NOMO-1 (cell line): Measurements from ENCODE around the gene LPIN2.
"Not testable (repeated sequence)": the region's sequence is repeated elsewhere in the genome, so short reads cannot be mapped to it uniquely, and the experiment has no call there.

ENCODE experiments used
- DNase-seq, 2 experiments: peaks; one replicate each; lab custom pipeline; 2025; ENCODE audit not compliant: unreplicated experiment in 2 of 2; lab: John Stamatoyannopoulos, UW

LPIN2 gene

DNA sequence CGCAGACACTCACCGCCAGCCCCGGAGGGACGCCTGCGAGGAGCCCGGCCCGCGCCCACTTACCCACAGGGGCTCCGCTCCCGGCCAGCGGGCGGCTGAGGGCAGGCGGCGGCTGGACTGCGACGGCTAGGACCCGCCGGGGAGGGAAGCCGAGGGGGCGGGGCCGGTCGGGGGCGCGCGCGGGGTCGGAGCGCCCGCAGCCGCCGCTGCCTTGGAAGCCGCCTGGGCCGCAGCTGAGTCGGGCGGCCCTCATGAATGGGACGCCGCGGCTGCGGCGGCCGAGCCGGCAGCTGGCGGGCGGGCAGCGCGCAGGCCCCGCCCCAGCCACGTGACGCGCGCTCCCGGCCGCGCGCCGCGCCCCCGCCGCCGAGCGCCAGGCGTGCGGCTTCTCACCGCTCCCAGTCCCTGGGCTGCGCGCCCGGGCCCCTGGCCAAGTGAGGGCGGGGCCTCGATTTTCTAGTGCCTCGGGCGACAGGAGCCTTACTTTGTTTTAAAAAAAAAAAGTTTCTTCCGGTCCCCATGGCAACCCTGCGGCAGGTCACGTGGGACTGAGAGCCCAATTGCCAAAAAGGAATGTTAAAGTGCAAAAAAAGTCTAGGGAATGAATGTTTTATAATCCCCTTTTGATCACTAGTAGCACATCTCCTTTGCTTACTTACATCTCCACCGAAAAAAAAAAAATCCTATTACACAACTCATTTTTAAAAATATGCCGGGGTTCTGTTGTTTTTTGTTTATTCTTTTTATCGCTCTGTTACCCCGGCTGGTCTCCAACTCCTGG, at the start of gene LPIN2:
TSS of gene LPIN2 (minus strand) at position 121 of the 781 bp plus-strand sequence. CDS start 52,304 bp downstream, outside the sequence.
- peak; percentile 95 to 97 for DNase-seq

- no peak for DNase-seq
Observed at GRCh38 chr18:3061581-3062312, 48.8 kb upstream of the LPIN2 start.

GRCh38 chr18:3060667-3061580, 48.0 kb upstream of the LPIN2 start:
- no peak for DNase-seq

- DNase-seq, result no peak
Observed at GRCh38 chr18:3059272-3059671, 46.3 kb upstream of the LPIN2 start.

DNA sequence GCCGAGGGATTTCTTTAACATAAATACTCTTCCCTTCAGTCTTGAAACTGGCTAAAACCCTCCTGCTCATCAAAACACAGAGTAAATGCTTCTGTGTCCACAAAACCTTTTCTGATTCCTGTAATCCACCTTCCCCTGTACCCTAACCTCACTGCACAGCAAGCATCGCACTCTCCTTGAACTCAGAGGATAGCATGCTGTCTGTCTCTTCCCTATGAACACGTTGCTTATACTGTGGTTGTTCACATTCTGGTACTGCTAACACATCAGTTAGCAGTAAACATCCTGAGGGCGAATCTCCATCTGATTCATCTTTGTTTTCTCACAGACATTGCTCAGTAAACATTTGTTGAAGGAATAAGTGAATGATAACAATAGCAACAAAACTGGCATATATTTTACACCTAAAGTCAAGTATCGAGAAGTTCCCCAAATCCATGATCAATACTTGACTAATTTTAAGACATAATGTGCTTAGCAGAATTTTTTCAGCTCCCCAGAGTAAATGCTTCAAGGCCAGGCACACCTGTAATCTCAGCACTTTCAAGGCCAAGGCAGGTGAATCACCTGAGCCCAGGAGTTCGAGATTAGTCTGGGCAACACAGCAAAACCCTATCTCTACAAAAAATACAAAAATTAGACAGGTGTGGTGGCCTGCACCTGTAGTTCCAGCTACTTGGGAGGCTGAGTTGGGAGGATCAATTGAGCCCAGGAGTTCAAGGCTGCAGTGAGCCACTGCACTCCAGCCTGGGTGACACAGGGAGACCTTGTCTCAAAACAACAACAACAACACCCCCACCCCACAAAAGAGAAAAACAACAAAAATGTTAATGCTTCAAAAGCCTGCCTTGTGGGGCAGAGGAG, 45.6 kb upstream of the LPIN2 start:
- no peak for DNase-seq

- no peak for DNase-seq
Observed at GRCh38 chr18:3057526-3057925, 44.6 kb upstream of the LPIN2 start.

DNA sequence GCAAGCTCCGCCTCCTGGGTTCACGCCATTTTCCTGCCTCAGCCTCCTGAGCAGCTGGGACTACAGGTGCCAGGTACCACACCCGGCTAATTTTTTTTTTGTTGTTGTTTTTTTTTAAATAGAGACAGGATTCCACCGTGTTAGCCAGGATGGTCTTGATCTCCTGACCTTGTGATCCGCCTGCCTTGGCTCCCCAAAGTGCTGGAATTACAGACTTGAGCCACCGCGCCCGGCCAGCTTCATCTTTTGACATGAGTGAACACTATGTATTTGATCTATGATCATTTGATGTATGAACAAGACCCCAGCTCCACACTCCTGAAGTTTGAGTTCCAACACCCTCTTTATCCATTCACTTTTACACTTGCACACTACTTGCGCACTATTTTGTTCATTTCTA, 43.4 kb upstream of the LPIN2 start:
- DNase-seq, result no peak

DNA sequence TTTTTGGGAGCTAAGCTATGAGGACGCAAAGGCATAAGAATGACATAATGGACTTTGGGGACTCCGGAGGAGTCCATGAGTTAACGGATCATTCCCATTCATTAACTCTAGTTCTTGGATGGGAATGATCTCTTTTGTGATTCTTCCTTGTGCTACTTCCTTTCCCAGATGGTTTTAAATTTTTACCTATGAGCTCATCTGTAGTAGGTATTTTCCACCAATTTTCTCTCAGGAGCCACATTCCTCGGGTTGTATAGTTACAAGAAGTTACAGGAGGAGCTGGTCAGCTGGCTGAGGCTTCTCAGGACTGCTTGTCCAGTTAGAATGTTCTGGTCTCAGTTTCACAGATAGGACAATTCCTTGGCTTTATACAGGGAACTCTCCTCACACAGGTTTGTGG, 42.9 kb upstream of the LPIN2 start:
- no peak for DNase-seq

GRCh38 chr18:3055186-3055728, 42.3 kb upstream of the LPIN2 start:
- no peak for DNase-seq

DNA sequence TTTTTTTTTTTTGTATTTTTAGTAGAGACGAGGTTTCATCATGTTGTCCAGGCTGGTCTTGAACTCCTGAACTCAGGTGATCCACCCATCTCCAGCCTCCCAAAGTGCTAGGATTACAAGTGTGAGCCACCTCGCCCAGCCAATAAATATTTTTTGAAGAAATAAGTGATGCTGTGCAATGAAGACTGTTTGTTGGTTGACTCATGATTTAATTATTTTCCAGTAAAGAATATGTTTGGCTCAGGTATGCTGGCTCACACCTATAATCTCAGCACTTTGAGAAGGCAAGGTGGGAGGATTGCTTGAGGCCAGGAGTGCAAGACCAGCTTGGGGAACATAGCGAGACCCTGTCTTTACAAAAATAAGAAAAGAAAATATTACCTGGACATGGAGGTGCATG, 41.8 kb upstream of the LPIN2 start:
- no peak for DNase-seq

DNA sequence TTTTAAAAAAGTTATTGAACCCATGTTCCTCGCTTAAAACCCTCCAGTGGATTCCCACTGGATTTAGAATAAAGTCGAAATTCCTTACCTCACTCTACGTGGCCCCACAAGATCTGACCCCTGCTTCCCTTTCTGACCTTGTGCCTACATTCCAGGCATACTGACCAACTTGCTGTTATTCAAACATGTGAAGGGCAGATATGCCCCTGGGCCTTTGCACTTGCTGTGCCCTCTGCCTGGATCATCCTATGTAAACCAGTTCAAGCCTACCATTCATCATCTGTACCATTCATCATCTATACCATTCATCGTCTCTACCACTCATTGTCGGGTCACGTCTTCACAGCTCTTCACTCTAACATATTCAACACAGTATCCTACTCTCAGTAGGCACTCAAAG, 41.3 kb upstream of the LPIN2 start:
- DNase-seq, result no peak

- no peak for DNase-seq
Observed at GRCh38 chr18:3053081-3053480, 40.1 kb upstream of the LPIN2 start.

GRCh38 chr18:3052411-3052758, 39.4 kb upstream of the LPIN2 start:
- no peak for DNase-seq

DNA sequence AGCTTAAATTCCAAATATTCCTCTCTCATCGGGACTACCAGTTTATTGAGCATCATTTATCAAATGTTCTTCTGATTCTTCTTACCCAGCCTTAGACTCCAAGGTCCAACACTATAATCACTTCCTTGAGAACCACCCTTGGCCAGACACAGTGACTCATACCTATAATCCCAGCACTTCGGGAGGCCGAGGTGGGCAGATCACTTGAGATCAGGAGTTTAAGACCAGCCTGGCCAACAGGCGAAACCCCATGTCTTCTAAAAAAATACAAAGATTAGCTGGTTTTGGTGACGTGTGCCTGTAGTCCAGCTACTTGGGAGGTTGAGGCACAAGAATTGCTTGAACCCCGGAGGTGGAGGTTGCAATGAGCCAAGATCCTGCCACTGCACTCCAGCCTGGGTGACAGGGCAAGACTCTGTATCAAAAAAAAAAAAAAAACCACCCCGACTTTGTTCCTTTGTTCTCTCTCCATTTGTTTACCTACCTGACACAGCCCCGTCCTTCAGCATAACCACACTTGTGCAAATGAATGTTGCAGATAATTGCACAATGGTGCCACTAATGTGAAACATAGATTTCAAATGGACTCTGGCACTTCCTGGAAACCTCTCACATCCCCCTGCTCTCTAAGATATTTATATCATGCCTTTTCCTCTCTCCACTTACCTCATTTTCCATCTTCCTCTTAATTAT, 38.9 kb upstream of the LPIN2 start:
- peak; percentile 7 to 66 for DNase-seq

DNA sequence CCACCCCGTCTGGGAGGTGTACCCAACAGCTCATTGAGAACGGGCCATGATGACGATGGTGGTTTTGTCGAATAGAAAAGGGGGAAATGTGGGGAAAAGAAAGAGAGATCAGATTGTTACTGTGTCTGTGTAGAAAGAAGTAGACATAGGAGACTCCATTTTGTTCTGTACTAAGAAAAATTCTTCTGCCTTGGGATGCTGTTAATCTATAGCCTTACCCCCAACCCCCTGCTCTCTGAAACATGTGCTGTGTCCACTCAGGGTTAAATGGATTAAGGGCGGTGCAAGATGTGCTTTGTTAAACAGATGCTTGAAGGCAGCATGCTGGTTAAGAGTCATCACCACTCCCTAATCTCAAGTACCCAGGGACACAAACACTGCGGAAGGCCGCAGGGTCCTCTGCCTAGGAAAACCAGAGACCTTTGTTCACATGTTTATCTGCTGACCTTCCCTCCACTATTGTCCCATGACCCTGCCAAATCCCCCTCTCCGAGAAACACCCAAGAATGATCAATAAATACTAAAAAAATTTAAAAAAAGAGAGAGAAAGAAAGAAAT, 37.0 kb upstream of the LPIN2 start:
- DNase-seq, result not testable (repeated sequence)

DNA sequence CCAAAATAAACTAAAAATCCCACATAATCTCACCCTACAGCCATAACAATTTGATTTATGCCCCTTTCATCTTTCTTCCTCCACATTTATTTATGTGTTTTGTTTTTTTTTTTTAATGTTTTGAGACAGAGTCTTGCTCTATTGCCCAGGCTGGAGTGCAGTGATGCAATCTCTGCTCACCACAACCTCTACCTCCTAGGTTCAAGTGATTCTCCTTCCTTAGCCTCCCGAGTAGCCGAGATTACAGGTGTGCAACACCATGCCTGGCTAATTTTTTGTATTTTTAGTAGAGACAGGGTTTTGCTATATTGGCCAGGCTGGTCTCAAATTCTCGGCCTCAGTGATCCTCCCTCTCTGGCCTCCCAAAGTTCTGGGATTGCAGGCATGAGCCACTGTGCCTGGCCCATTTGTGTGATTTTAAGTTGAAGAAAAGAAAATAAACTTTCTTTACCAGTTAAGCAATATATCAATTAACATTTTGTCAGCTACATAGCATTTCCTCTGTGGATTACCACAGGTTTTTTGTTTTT, 35.9 kb upstream of the LPIN2 start:
- DNase-seq, result no peak

GRCh38 chr18:3048121-3048520, 35.2 kb upstream of the LPIN2 start:
- no peak for DNase-seq

DNA sequence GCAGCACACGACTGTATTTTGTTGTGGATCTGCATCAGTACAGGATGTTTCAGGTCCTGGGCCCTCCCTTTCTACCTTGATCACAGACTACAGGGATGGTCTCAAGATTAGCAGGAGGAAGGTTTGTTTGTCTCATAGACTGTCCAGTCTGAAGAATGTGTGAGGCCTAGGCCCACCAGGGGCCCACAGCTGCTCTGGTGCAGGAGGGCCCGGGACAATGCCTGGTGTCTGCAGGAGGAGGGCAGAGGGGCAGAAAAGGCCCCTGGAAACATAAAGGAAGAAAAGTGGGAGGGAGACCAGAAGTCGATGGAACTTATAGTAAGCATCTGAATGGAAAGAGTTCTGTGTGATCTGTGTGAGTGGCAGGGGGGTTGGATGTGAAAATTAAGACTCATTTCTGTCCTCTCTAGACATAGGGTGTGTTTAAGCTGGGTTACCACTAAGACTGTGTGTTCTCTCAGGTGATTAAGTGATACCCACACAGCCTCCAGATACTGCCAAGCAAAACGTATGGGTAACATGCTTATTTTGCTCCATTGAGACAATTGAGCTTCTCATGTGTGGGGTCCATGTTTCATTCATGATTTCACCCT, 33.4 kb upstream of the LPIN2 start:
- DNase-seq, result no peak
